ENCODE results near the gene CUL5. TPM values are rescaled to one million over a fixed set of nuclear protein-coding genes. Genes with fewer than 3 reads are reported as not detected.
A peak's percentile ranks its signal among the peaks of the same experiment; 100 is the strongest.

CUL5 gene
- 38.4 and 42.0 TPM in 2 replicates for total RNA-seq

DNA sequence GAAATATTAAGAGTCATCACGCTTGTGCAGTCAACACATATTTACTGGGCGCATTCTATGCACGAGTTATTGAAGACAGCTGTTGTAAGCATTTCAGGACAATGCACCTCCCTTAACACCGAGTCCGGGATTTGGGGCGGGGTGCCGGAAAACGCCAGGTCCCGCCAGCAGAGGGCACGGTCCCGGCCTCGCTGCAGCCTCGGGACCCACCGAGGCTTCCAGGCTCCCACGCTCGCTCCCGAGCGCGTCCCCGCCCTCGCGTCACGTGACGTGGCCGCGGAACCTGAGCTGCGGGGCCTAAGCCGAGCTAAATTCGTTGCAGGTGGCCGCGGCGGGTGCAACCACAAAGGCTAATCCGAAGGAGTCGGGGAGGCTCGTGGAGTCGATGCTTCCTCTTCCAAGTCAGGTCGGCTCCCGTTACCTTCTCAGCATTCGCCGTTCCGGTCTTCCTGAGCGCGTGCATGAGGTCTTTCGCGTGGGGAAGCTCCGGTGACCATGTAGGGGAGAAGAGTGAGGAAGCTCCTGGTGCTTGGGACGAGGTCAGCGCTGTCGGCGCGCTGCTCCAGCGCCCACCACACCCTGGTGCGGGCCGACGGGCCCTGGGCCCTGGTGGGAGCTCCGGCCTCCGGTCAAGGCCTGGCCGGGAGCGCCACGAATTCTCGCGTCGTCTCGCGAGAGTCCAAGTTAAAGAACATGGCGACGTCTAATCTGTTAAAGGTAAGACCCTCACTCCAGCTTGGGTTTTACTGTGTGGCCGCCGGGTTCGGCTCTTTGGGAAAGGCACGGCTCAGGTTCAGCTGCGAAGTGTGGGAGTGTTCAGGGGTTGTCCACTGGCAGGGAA lies at the start of gene CUL5:
CUL5 (plus strand) TSS at position 243 of the 841 bp plus-strand sequence; CDS start at position 694, 451 bp downstream.
- Mint-ChIP-seq H3K9me3 (no peaks in the 10 kb centered on the region), H3K36me3 (ENCODE audit: low read depth) (peaks cover 17% of the 10 kb centered on the region), H3K4me1 (peaks cover 10% of the 10 kb centered on the region), H3K4me3 (peak within 1 kb of the TSS; percentile 99), H3K27ac (peak within 1 kb of the TSS; percentile 96), H3K27me3 (no peaks in the 10 kb centered on the region)
- ATAC-seq (ENCODE audit: low read depth) = peak; percentile 87
- CTCF ChIA-PET = interaction anchor here (0.7 to 1.5 kb wide), 10 partner anchors 9 to 642 kb away, joined by 3 to 8 read pairs (median 4); no protein-coding TSS in a partner anchor
- TF ChIP-seq, protein P1, sequence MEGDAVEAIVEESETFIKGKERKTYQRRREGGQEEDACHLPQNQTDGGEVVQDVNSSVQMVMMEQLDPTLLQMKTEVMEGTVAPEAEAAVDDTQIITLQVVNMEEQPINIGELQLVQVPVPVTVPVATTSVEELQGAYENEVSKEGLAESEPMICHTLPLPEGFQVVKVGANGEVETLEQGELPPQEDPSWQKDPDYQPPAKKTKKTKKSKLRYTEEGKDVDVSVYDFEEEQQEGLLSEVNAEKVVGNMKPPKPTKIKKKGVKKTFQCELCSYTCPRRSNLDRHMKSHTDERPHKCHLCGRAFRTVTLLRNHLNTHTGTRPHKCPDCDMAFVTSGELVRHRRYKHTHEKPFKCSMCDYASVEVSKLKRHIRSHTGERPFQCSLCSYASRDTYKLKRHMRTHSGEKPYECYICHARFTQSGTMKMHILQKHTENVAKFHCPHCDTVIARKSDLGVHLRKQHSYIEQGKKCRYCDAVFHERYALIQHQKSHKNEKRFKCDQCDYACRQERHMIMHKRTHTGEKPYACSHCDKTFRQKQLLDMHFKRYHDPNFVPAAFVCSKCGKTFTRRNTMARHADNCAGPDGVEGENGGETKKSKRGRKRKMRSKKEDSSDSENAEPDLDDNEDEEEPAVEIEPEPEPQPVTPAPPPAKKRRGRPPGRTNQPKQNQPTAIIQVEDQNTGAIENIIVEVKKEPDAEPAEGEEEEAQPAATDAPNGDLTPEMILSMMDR (IDR thresholded peaks at IDR 0.05) = no peak
- intact Hi-C loops (cut with micrococcal nuclease) = loop anchor here (1.0 to 5.0 kb wide), 10 partner anchors 81 to 653 kb away; partner anchors contain the start of genes ACAT1, ALKBH8, ATM and C11orf65
- DNase-seq = peak; percentile 89
- POLR2A ChIA-PET = interaction anchor here (0.5 to 1.9 kb wide), 16 partner anchors 9 to 1935 kb away, joined by 3 to 9 read pairs (median 4); partner anchors contain the start of genes AASDHPPT, ATM, CWF19L2 and DDX10

DNA sequence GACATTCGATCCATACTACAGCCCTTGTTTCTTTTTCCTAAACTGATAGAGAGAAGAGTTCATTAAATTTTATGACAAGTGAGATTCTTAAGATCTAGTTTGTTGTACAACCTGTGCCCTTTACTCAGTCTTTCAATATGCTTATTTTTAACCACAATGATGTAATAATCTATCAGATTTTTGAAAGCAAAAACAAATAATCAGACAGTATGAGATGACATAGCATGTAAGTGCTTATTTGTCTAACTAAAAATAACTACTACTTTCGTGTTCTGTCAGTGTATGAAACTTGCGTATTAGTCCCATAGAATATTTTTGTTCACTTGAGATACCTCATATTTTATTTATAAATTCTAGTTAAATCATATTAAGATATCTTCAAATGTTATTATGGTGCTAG lies 47.2 kb upstream of the CUL5 start:
- Mint-ChIP-seq H3K27ac (no peak overlapping the region), H3K4me3 (no peak overlapping the region), H3K9me3 (no peaks in the 10 kb centered on the region), H3K4me1 (peaks cover 6% of the 10 kb centered on the region), H3K27me3 (no peaks in the 10 kb centered on the region), H3K36me3 (ENCODE audit: low read depth) (peaks cover 10% of the 10 kb centered on the region)
- DNase-seq (no peak), ATAC-seq (ENCODE audit: low read depth) (no peak)
- POLR2A ChIA-PET = no interaction called here
- TF ChIP-seq, protein P1 (IDR thresholded peaks at IDR 0.05) = no peak
- intact Hi-C loops (cut with micrococcal nuclease) = no loop called here
- CTCF ChIA-PET = no interaction called here

DNA sequence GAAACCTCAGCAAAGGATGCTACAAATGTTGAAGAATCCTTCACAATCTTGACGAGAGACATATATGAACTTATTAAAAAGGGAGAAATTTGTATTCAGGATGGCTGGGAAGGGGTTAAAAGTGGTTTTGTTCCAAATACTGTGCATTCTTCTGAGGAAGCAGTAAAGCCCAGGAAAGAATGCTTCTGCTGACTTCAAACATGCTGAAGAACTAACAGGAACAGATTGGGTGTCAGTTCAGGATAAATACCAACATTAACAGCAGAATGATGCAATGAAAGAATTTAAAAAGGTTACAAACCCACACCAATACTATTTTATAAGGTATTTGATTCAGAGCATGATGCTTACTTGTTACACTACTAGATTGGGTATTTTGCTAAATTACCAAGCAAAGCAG lies 46.5 kb upstream of the CUL5 start:
- CTCF ChIA-PET = no interaction called here

DNA sequence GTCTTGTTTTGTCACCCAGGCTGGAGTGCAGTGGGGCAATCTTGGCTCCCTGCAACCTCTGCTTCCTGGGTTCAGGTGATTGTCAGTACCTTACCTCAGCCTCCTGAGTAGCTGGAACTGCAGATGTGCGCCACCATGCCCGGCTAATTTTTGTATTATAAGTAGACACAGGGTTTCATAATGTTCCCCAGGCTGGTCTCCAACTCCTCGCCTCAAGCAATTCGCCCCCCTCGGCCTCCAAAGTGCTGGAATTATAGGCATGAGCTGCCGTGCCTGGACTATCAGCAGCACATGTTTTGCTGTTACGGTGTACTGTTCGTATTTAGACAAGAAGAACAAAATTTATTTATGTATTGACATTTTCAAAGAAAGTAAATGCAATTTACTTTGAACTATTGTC lies 45.6 kb upstream of the CUL5 start:
- no peak for ATAC-seq (ENCODE audit: low read depth)
- Mint-ChIP-seq H3K4me3 (no peak overlapping the region), H3K4me1 (no peaks in the 10 kb centered on the region), H3K27ac (no peak overlapping the region), H3K27me3 (no peaks in the 10 kb centered on the region), H3K36me3 (ENCODE audit: low read depth) (peaks cover 10% of the 10 kb centered on the region), H3K9me3 (no peaks in the 10 kb centered on the region)
- no peak for DNase-seq
- TF ChIP-seq, protein P1 (IDR thresholded peaks at IDR 0.05) = no peak
- intact Hi-C loops (cut with micrococcal nuclease) = no loop called here
- ChIA-PET CTCF (no interaction called here), POLR2A (no interaction called here)

More for the DNA sequence above, 46.5 kb upstream of the CUL5 start:
- POLR2A ChIA-PET = no interaction called here
- Mint-ChIP-seq H3K4me1 (no peaks in the 10 kb centered on the region), H3K9me3 (no peaks in the 10 kb centered on the region), H3K27ac (no peak overlapping the region), H3K36me3 (ENCODE audit: low read depth) (peaks cover 10% of the 10 kb centered on the region), H3K27me3 (no peaks in the 10 kb centered on the region), H3K4me3 (no peak overlapping the region)
- DNase-seq (no peak), ATAC-seq (ENCODE audit: low read depth) (no peak)
- TF ChIP-seq, protein P1 (IDR thresholded peaks at IDR 0.05) = no peak
- intact Hi-C loops (cut with micrococcal nuclease) = no loop called here

DNA sequence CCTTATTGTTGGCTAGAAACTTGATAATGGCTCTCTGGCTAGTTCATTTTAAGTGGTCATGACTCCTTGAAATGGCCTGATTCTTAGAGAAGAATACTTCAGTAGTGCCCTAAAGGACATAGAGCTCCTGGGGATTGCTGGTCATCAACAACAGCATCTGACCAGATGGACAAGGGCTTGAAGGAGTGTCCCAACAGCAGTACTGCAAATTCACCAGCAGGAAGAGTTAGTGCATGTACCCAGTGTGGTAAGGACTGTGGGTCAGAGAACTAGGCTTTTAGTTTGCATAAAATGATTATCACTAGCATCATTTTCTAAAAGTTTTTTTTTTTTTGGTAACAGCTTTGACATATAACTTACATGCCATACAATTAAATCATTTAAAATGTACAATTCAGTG lies 39.5 kb upstream of the CUL5 start:
- CTCF ChIA-PET = no interaction called here
- POLR2A ChIA-PET = no interaction called here

More for the DNA sequence above, 39.5 kb upstream of the CUL5 start:
- no peaks in the 10 kb centered on the region for H3K4me1 Mint-ChIP-seq
- H3K9me3 Mint-ChIP-seq = no peaks in the 10 kb centered on the region
- DNase-seq (no peak), ATAC-seq (ENCODE audit: low read depth) (no peak)
- TF ChIP-seq, protein P1 (IDR thresholded peaks at IDR 0.05) = no peak
- no peak overlapping the region for H3K4me3 Mint-ChIP-seq
- H3K27ac Mint-ChIP-seq = no peak overlapping the region
- no peaks in the 10 kb centered on the region for H3K36me3 Mint-ChIP-seq (ENCODE audit: low read depth)
- intact Hi-C loops (cut with micrococcal nuclease) = no loop called here
- H3K27me3 Mint-ChIP-seq = no peaks in the 10 kb centered on the region

All from activated B cell treated with CpG ODN at 0.5 μM for 24 hours (primary cell).